SK-N-SH treated with all-trans-retinoic acid at 6 μM for 48 hours (cell line): ENCODE data around the gene ASIC5.
A peak's percentile ranks its signal among the peaks of the same experiment; 100 is the strongest.
"Not testable (repeated sequence)": the region's sequence is repeated elsewhere in the genome, so short reads cannot be mapped to it uniquely, and the experiment has no call there.

Source experiments
- ATAC-seq: fragments of 200-7000 bp; cut with Tn5 transposase; 3 replicates; pipeline ENCODE4 v1.9.1; 2020; ENCODE audit warnings: mild to moderate bottlenecking, moderate library complexity
- BACH2 ChIP-seq: fragments of 250-450 bp; sonication (Bioruptor Pico); IDR thresholded peaks from 2 replicates; pipeline ENCODE4 v1.9.0; 2021; ENCODE audit warnings: mild to moderate bottlenecking, borderline replicate concordance
- CSDC2 ChIP-seq: fragments of 250-450 bp; sonication (Bioruptor Pico); IDR thresholded peaks from 2 replicates; pipeline ENCODE4 v1.5.0; 2020; ENCODE audit warnings: mild to moderate bottlenecking, moderate library complexity
- ESRRG ChIP-seq: fragments of 250-450 bp; sonication (Bioruptor Pico); IDR thresholded peaks from 2 replicates; pipeline ENCODE4 v1.6.1; 2021; ENCODE audit warnings: mild to moderate bottlenecking
- GLIS3 ChIP-seq: fragments of 250-450 bp; sonication (Bioruptor Pico); IDR thresholded peaks from 2 replicates; pipeline ENCODE4 v1.5.0; 2020; ENCODE audit warnings: mild to moderate bottlenecking, moderate library complexity
- ISL1 ChIP-seq: fragments of 250-450 bp; sonication (Bioruptor Pico); IDR thresholded peaks from 2 replicates; pipeline ENCODE4 v2.1.2; 2022; ENCODE audit warnings: mild to moderate bottlenecking, moderate library complexity
- PPARA ChIP-seq: fragments of 250-450 bp; sonication (Bioruptor Pico); IDR thresholded peaks from 2 replicates; pipeline ENCODE4 v1.5.0; 2020; ENCODE audit warnings: mild to moderate bottlenecking, borderline replicate concordance
- RARB ChIP-seq: fragments of 250-450 bp; sonication (Bioruptor Pico); IDR thresholded peaks from 2 replicates; pipeline ENCODE4 v1.8.0; 2021; ENCODE audit warnings: mild to moderate bottlenecking, moderate library complexity
- SNAI2 ChIP-seq: fragments of 250-450 bp; sonication (Bioruptor Pico); IDR thresholded peaks from 2 replicates; pipeline ENCODE4 v1.5.0; 2020; ENCODE audit warnings: mild to moderate bottlenecking, moderate library complexity
- TCF4 ChIP-seq: fragments of 250-450 bp; sonication (Bioruptor Pico); IDR thresholded peaks from 2 replicates; pipeline ENCODE4 v1.8.0; 2021; ENCODE audit warnings: mild to moderate bottlenecking, moderate library complexity, borderline replicate concordance
- TOX ChIP-seq: fragments of 250-450 bp; sonication (Bioruptor Pico); IDR thresholded peaks from 2 replicates; pipeline ENCODE4 v1.8.0; 2021; ENCODE audit warnings: mild to moderate bottlenecking, moderate library complexity, borderline replicate concordance
- TSHZ2 ChIP-seq: fragments of 250-450 bp; sonication (Bioruptor Pico); IDR thresholded peaks from 2 replicates; pipeline ENCODE4 v1.5.0; 2020; ENCODE audit warnings: mild to moderate bottlenecking, moderate library complexity
- ZC3H10 ChIP-seq: fragments of 250-450 bp; sonication (Bioruptor Pico); IDR thresholded peaks from 2 replicates; pipeline ENCODE4 v1.5.1; 2021; ENCODE audit warnings: mild to moderate bottlenecking, moderate library complexity
- ZFP3 ChIP-seq: fragments of 250-450 bp; sonication (Bioruptor Pico); IDR thresholded peaks from 2 replicates; pipeline ENCODE4 v1.5.0; 2020; ENCODE audit warnings: mild to moderate bottlenecking, moderate library complexity
- ZFP30 ChIP-seq: fragments of 450-650 bp; formaldehyde crosslinking; IDR thresholded peaks from 2 replicates; pipeline ENCODE4 v1.5.0; 2022; ENCODE audit warnings: mild to moderate bottlenecking, moderate library complexity
- ZNF565 ChIP-seq: fragments of 450-650 bp; formaldehyde crosslinking; conservative IDR thresholded peaks from 2 replicates; pipeline ENCODE4 v1.5.0; 2020; ENCODE audit warnings: low read depth, mild to moderate bottlenecking, moderate library complexity
- ZNF70 ChIP-seq: fragments of 450-650 bp; formaldehyde crosslinking; IDR thresholded peaks from 2 replicates; pipeline ENCODE4 v1.5.0; 2020; ENCODE audit warnings: mild to moderate bottlenecking, moderate library complexity
- ZNF8 ChIP-seq: fragments of 450-650 bp; formaldehyde crosslinking; IDR thresholded peaks from 2 replicates; pipeline ENCODE4 v1.5.0; 2020; ENCODE audit warnings: mild to moderate bottlenecking, moderate library complexity
- TF ChIP-seq, protein P1 (sequence below): fragments of 250-450 bp; sonication (Bioruptor Pico); IDR thresholded peaks from 2 replicates; pipeline ENCODE4 v1.8.0; 2020; ENCODE audit warnings: mild to moderate bottlenecking, moderate library complexity, borderline replicate concordance
- TF ChIP-seq, protein P2 (sequence below): fragments of 250-450 bp; sonication (Bioruptor Pico); IDR thresholded peaks from 2 replicates; pipeline ENCODE4 v1.5.1; 2021; ENCODE audit warnings: mild to moderate bottlenecking, moderate library complexity
- TF ChIP-seq, protein P3 (sequence below): fragments of 250-450 bp; sonication (Bioruptor Pico); IDR thresholded peaks from 2 replicates; pipeline ENCODE4 v1.8.0; 2021; ENCODE audit warnings: low read depth, mild to moderate bottlenecking, moderate library complexity, borderline replicate concordance
- TF ChIP-seq, protein P4 (sequence below): fragments of 250-450 bp; sonication (Bioruptor Pico); IDR thresholded peaks from 2 replicates; pipeline ENCODE4 v1.5.1; 2020; ENCODE audit warnings: low read depth, mild to moderate bottlenecking, moderate library complexity

ASIC5 gene

DNA sequence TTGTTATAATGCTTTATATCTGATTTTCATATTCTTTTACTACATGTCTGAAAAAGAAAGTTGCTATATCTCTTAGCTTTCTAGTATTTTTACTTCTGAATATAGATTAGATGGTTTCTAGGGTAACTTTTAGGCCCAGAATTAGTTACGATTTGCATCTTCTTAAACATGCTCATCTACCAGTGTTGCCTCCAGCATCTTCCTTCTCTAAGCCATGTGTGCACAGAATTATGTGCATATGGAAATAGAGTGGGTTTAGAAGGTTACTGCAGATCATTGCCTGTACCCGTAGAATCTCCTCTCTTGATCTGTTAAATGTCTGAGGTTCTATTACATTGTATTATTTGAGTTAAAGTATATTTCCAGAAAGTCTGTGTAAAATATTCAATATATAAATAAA is 34.9 kb upstream of the ASIC5 start:
- TF ChIP-seq, protein P1, sequence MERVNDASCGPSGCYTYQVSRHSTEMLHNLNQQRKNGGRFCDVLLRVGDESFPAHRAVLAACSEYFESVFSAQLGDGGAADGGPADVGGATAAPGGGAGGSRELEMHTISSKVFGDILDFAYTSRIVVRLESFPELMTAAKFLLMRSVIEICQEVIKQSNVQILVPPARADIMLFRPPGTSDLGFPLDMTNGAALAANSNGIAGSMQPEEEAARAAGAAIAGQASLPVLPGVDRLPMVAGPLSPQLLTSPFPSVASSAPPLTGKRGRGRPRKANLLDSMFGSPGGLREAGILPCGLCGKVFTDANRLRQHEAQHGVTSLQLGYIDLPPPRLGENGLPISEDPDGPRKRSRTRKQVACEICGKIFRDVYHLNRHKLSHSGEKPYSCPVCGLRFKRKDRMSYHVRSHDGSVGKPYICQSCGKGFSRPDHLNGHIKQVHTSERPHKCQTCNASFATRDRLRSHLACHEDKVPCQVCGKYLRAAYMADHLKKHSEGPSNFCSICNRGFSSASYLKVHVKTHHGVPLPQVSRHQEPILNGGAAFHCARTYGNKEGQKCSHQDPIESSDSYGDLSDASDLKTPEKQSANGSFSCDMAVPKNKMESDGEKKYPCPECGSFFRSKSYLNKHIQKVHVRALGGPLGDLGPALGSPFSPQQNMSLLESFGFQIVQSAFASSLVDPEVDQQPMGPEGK (CRISPR knock-in tag) = no peak
- TF ChIP-seq BACH2 (CRISPR knock-in tag) = no peak
- ATAC-seq = no peak

DNA sequence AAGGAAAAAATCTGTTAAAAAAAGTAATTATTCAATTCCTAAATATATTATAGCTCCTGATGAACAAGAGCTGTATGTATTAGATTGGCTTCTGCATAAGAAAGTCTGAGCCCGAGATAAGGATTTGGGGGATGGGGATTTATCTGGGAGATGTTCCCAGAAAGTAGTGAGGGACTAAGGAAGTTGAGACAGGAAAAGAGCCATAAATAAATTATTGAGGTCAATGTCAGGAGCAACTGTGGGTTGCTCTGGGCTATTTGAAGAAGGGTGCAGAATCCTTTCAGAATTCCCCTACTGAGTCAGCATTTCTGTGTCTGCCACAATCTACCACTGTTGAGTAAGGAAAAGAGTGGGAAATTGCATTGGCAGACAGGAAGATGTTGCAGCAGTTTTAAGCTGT is 34.3 kb upstream of the ASIC5 start:
- no peak for ATAC-seq
- TF ChIP-seq TSHZ2 (CRISPR knock-in tag) = no peak
- TF ChIP-seq, protein P1 (CRISPR knock-in tag) = no peak
- no peak for TF ChIP-seq ZNF8 (CRISPR knock-in tag)
- no peak for TF ChIP-seq TCF4 (CRISPR knock-in tag)
- no peak for TF ChIP-seq BACH2 (CRISPR knock-in tag)
- TF ChIP-seq ZNF565 (CRISPR knock-in tag) = no peak
- no peak for TF ChIP-seq ESRRG
- no peak for TF ChIP-seq TOX (CRISPR knock-in tag)
- TF ChIP-seq ZC3H10 = no peak
- TF ChIP-seq, protein P2, sequence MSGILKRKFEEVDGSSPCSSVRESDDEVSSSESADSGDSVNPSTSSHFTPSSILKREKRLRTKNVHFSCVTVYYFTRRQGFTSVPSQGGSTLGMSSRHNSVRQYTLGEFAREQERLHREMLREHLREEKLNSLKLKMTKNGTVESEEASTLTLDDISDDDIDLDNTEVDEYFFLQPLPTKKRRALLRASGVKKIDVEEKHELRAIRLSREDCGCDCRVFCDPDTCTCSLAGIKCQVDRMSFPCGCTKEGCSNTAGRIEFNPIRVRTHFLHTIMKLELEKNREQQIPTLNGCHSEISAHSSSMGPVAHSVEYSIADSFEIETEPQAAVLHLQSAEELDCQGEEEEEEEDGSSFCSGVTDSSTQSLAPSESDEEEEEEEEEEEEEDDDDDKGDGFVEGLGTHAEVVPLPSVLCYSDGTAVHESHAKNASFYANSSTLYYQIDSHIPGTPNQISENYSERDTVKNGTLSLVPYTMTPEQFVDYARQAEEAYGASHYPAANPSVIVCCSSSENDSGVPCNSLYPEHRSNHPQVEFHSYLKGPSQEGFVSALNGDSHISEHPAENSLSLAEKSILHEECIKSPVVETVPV (CRISPR knock-in tag) = no peak
- TF ChIP-seq, protein P3, sequence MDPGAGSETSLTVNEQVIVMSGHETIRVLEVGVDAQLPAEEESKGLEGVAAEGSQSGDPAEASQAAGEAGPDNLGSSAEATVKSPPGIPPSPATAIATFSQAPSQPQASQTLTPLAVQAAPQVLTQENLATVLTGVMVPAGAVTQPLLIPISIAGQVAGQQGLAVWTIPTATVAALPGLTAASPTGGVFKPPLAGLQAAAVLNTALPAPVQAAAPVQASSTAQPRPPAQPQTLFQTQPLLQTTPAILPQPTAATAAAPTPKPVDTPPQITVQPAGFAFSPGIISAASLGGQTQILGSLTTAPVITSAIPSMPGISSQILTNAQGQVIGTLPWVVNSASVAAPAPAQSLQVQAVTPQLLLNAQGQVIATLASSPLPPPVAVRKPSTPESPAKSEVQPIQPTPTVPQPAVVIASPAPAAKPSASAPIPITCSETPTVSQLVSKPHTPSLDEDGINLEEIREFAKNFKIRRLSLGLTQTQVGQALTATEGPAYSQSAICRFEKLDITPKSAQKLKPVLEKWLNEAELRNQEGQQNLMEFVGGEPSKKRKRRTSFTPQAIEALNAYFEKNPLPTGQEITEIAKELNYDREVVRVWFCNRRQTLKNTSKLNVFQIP = no peak
- TF ChIP-seq ZFP30 = no peak
- TF ChIP-seq GLIS3 (CRISPR knock-in tag) = no peak
- no peak for TF ChIP-seq CSDC2 (CRISPR knock-in tag)
- TF ChIP-seq ISL1 = no peak
- no peak for TF ChIP-seq SNAI2 (CRISPR knock-in tag)
- TF ChIP-seq PPARA (CRISPR knock-in tag) = no peak
- TF ChIP-seq RARB = no peak
- no peak for TF ChIP-seq ZFP3 (CRISPR knock-in tag)

- no peak for ATAC-seq
- no peak for TF ChIP-seq ZC3H10
- peak; percentile 68 for TF ChIP-seq ISL1
These were observed 33.8 kb upstream of the ASIC5 start for GRCh38 chr4:155899891-155900290.

- not testable (repeated sequence) for ATAC-seq
These were observed 32.3 kb upstream of the ASIC5 start for GRCh38 chr4:155898371-155898770.

GRCh38 chr4:155891058-155891457 is 25.0 kb upstream of the ASIC5 start:
- TF ChIP-seq ZFP30 = no peak
- no peak for TF ChIP-seq GLIS3 (CRISPR knock-in tag)
- TF ChIP-seq TOX (CRISPR knock-in tag) = no peak
- TF ChIP-seq, protein P4, sequence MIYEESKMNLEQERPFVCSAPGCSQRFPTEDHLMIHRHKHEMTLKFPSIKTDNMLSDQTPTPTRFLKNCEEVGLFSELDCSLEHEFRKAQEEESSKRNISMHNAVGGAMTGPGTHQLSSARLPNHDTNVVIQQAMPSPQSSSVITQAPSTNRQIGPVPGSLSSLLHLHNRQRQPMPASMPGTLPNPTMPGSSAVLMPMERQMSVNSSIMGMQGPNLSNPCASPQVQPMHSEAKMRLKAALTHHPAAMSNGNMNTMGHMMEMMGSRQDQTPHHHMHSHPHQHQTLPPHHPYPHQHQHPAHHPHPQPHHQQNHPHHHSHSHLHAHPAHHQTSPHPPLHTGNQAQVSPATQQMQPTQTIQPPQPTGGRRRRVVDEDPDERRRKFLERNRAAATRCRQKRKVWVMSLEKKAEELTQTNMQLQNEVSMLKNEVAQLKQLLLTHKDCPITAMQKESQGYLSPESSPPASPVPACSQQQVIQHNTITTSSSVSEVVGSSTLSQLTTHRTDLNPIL = no peak
- TF ChIP-seq SNAI2 (CRISPR knock-in tag) = no peak
- TF ChIP-seq ZNF8 (CRISPR knock-in tag) = no peak
- no peak for TF ChIP-seq ZC3H10
- TF ChIP-seq ZNF565 (CRISPR knock-in tag) = no peak
- TF ChIP-seq CSDC2 (CRISPR knock-in tag) = no peak
- no peak for TF ChIP-seq TCF4 (CRISPR knock-in tag)
- TF ChIP-seq TSHZ2 (CRISPR knock-in tag) = no peak
- TF ChIP-seq ZNF70 (CRISPR knock-in tag) = no peak
- no peak for ATAC-seq
